H1 (cell line): ENCODE measurements around the gene RCBTB1. TPM values are rescaled to one million over a fixed set of nuclear protein-coding genes. Genes with fewer than 3 reads are reported as not detected.

Source experiments
- CTCF ChIA-PET: fragments of 300-600 bp; sonication (Branson Sonifier 250); formaldehyde crosslinking; loops from one replicate; lab custom pipeline; 2021; ENCODE audit not compliant: partially characterized antibody; lab: Charles Lee
- POLR2A ChIA-PET: fragments of 300-600 bp; sonication (Branson Sonifier 250); formaldehyde crosslinking; loops from one replicate; lab custom pipeline; 2021; ENCODE audit warnings: inconsistent platforms; ENCODE audit not compliant: partially characterized antibody; lab: Charles Lee
- DNase-seq, 2 experiments: peaks; one replicate each; pipeline versions ENCODE4 v3.0.0 to v3.0.0-alpha.2; 2010 to 2022; ENCODE audit warnings: low spot score in 2 of 2, low read depth in 1 of 2, mixed read lengths in 1 of 2
- FAIRE-seq: peaks from 2 replicates; lab custom pipeline; 2011; peaks lifted over from hg19 to GRCh38; lab: Jason Lieb, UNC
- H2AFZ ChIP-seq: 2 replicates; pipeline ENCODE4 v1.8.1; 2012; ENCODE audit warnings: low read length, inconsistent platforms
- H2AK5ac ChIP-seq: 2 replicates; pipeline ENCODE4 v1.6.1; 2013; ENCODE audit warnings: low read depth, low read length
- H2BK120ac ChIP-seq: replicated peaks from 2 replicates; pipeline ENCODE3; 2013; ENCODE audit warnings: low read depth, low read length, inconsistent platforms
- H2BK12ac ChIP-seq: 2 replicates; pipeline ENCODE4 v1.6.1; 2013; ENCODE audit warnings: low read depth, low read length
- H2BK15ac ChIP-seq: 2 replicates; pipeline ENCODE4 v1.6.1; 2013; ENCODE audit warnings: low read length
- H2BK20ac ChIP-seq: 2 replicates; pipeline ENCODE4 v1.6.1; 2013; ENCODE audit warnings: low read length
- H2BK5ac ChIP-seq: 2 replicates; pipeline ENCODE4 v1.6.1; 2013; ENCODE audit warnings: low read depth, low read length
- H3K14ac ChIP-seq: 2 replicates; pipeline ENCODE4 v1.6.1; 2013; ENCODE audit warnings: inconsistent platforms; ENCODE audit not compliant: insufficient read length
- H3K18ac ChIP-seq: 2 replicates; pipeline ENCODE4 v1.6.1; 2013; ENCODE audit warnings: low read length; ENCODE audit errors: extremely low read depth
- H3K23ac ChIP-seq: 2 replicates; pipeline ENCODE4 v1.6.1; 2013; ENCODE audit warnings: inconsistent platforms; ENCODE audit not compliant: insufficient read length
- H3K23me2 ChIP-seq: 2 replicates; pipeline ENCODE4 v1.6.1; 2013; ENCODE audit warnings: low read depth, low read length
- H3K27ac ChIP-seq: 2 replicates; pipeline ENCODE4 v1.6.1; 2011; ENCODE audit warnings: low read depth, low read length, inconsistent platforms
- H3K27me3 ChIP-seq, 4 experiments: replicated peaks in 1 of 4; 1 replicate in 1 of 4; 2 replicates in 3 of 4; pipeline versions ENCODE4 v1.6.1 to v1.8.1; 2011 to 2013; ENCODE audit warnings: low read length in 3 of 4, mild to moderate bottlenecking in 3 of 4, inconsistent platforms in 2 of 4, mixed read lengths in 2 of 4, moderate library complexity in 1 of 4; ENCODE audit not compliant: control insufficient read depth in 3 of 4, insufficient read depth in 3 of 4; ENCODE audit errors: extremely low read depth in 1 of 4
- H3K36me3 ChIP-seq, 4 experiments: 2 replicates each; pipeline versions ENCODE4 v1.6.1 to v1.8.1; 2011 to 2013; ENCODE audit warnings: mild to moderate bottlenecking in 4 of 4, low read length in 3 of 4, moderate library complexity in 2 of 4, control low read depth in 1 of 4, inconsistent platforms in 1 of 4; ENCODE audit not compliant: insufficient read depth in 4 of 4, control insufficient read depth in 2 of 4
- H3K4ac ChIP-seq: replicated peaks from 2 replicates; pipeline ENCODE3; 2013; ENCODE audit warnings: low read length, low read depth, mixed read lengths, inconsistent platforms; ENCODE audit not compliant: insufficient read length
- H3K4me1 ChIP-seq, 4 experiments: replicated peaks in 1 of 4; 1 replicate in 1 of 4; 2 replicates in 3 of 4; pipeline versions ENCODE4 v1.6.1 to v1.8.1; 2011 to 2013; ENCODE audit warnings: low read length in 3 of 4, inconsistent platforms in 2 of 4, mixed read lengths in 1 of 4; ENCODE audit not compliant: insufficient read depth in 4 of 4, control insufficient read depth in 3 of 4
- H3K4me2 ChIP-seq, 2 experiments: 2 replicates each; pipeline versions ENCODE4 v1.6.1 to v1.8.1; 2011 to 2013; ENCODE audit warnings: low read depth in 2 of 2, low read length in 2 of 2, control low read depth in 1 of 2, inconsistent platforms in 1 of 2, mild to moderate bottlenecking in 1 of 2; ENCODE audit not compliant: insufficient read depth in 1 of 2
- H3K4me3 ChIP-seq, 4 experiments: fragments of 200-600, 300-600 bp in 1 of 4; sonication (generic), shearing (Covaris generic), sonication (Bioruptor Twin) in 1 of 4; 2 replicates each; pipeline versions ENCODE4 v1.5.1 to v1.8.1; 2011 to 2016; ENCODE audit warnings: low read length in 4 of 4, low read depth in 3 of 4, control low read depth in 2 of 4, inconsistent platforms in 2 of 4, mild to moderate bottlenecking in 2 of 4, mixed read lengths in 1 of 4, moderate library complexity in 1 of 4; ENCODE audit not compliant: insufficient read depth in 2 of 4; ENCODE audit errors: extremely low read depth in 1 of 4
- H3K56ac ChIP-seq: replicated peaks from 2 replicates; pipeline ENCODE3; 2013; ENCODE audit warnings: low read depth, mild to moderate bottlenecking, mixed read lengths, low read length, inconsistent platforms; ENCODE audit not compliant: insufficient read length
- H3K79me1 ChIP-seq: 2 replicates; pipeline ENCODE4 v1.6.1; 2013; ENCODE audit warnings: low read depth, low read length, control low read depth
- H3K79me2 ChIP-seq, 2 experiments: 2 replicates each; pipeline versions ENCODE4 v1.6.1 to v1.8.1; 2012 to 2013; ENCODE audit warnings: low read length in 2 of 2, mild to moderate bottlenecking in 2 of 2, inconsistent platforms in 1 of 2; ENCODE audit not compliant: insufficient read depth in 2 of 2, control insufficient read depth in 1 of 2
- H3K9ac ChIP-seq, 4 experiments: replicated peaks in 1 of 4; 1 replicate in 1 of 4; 2 replicates in 3 of 4; pipeline versions ENCODE4 v1.6.1 to v1.8.1; 2011 to 2013; ENCODE audit warnings: low read depth in 3 of 4, low read length in 3 of 4, control low read depth in 2 of 4, mild to moderate bottlenecking in 2 of 4, moderate library complexity in 2 of 4, inconsistent platforms in 1 of 4; ENCODE audit errors: extremely low read depth in 1 of 4
- H3K9me3 ChIP-seq, 2 experiments: 2 replicates each; pipeline versions ENCODE4 v1.6.1 to v1.8.1; 2012 to 2013; ENCODE audit warnings: mild to moderate bottlenecking in 2 of 2, moderate library complexity in 2 of 2, control low read depth in 1 of 2, inconsistent platforms in 1 of 2, low read depth in 1 of 2, low read length in 1 of 2, mixed read lengths in 1 of 2; ENCODE audit not compliant: insufficient read depth in 2 of 2
- H4K20me1 ChIP-seq, 2 experiments: replicated peaks in 1 of 2; 2 replicates each; pipeline versions ENCODE3 to v1.8.1; 2011 to 2013; ENCODE audit warnings: inconsistent platforms in 2 of 2, low read length in 2 of 2, mild to moderate bottlenecking in 1 of 2; ENCODE audit not compliant: insufficient read depth in 2 of 2, control insufficient read depth in 1 of 2
- H4K5ac ChIP-seq: 2 replicates; pipeline ENCODE4 v1.6.1; 2013; ENCODE audit warnings: low read length, low read depth, mixed read lengths, inconsistent platforms; ENCODE audit not compliant: insufficient read length
- H4K8ac ChIP-seq: 2 replicates; pipeline ENCODE4 v1.8.0; 2013; ENCODE audit warnings: mild to moderate bottlenecking, moderate library complexity, low read length, inconsistent platforms; ENCODE audit not compliant: insufficient read depth; ENCODE audit errors: extremely low read depth
- H4K91ac ChIP-seq: replicated peaks from 2 replicates; pipeline ENCODE3; 2013; ENCODE audit warnings: low read length, mixed read lengths, inconsistent platforms; ENCODE audit not compliant: insufficient read length
- CHD1 ChIP-seq: IDR thresholded peaks from 2 replicates; pipeline ENCODE4 v1.6.1; 2012; ENCODE audit warnings: low read depth, low read length, improper control_type of control experiment
- CTBP2 ChIP-seq: IDR thresholded peaks from 2 replicates; pipeline ENCODE4 v1.7.0; 2011; ENCODE audit warnings: borderline replicate concordance, mild to moderate bottlenecking, moderate library complexity, mixed read lengths, low read length; ENCODE audit not compliant: insufficient read depth, insufficient read length
- KDM4A ChIP-seq: IDR thresholded peaks from one replicate; pipeline ENCODE4 v1.7.1; 2012; ENCODE audit warnings: low read depth, mild to moderate bottlenecking, moderate library complexity, low read length, inconsistent platforms; ENCODE audit not compliant: severe bottlenecking
- MAFK ChIP-seq: IDR thresholded peaks from 2 replicates; pipeline ENCODE4 v1.6.1; 2012; ENCODE audit warnings: low read depth, mild to moderate bottlenecking, improper control_type of control experiment, low read length
- POU5F1 ChIP-seq: IDR thresholded peaks from 2 replicates; pipeline ENCODE4 v1.6.1; 2011; ENCODE audit warnings: low read depth, mild to moderate bottlenecking, low read length, moderate library complexity
- RNF2 ChIP-seq: fragments of 200-900, 300-1000 bp; sonication (generic); IDR thresholded peaks from 2 replicates; pipeline ENCODE4 v1.7.1; 2016; ENCODE audit warnings: borderline replicate concordance, low read depth, mild to moderate bottlenecking, antibody characterized with exemption, low read length; ENCODE audit not compliant: poor library complexity, severe bottlenecking; ENCODE audit errors: missing control alignments
- SP4 ChIP-seq: IDR thresholded peaks from 2 replicates; pipeline ENCODE4 v1.6.1; 2012; ENCODE audit warnings: low read length, inconsistent platforms
- SUZ12 ChIP-seq: fragments of 200-600 bp; sonication (generic); IDR thresholded peaks from 2 replicates; pipeline ENCODE4 v1.6.1; 2012; ENCODE audit warnings: mild to moderate bottlenecking, inconsistent platforms, low read length, moderate library complexity, mixed read lengths
- TEAD4 ChIP-seq: IDR thresholded peaks from 2 replicates; pipeline ENCODE4 v1.6.1; 2012; ENCODE audit warnings: low read depth, low read length, inconsistent platforms, mixed read lengths
- ZNF274 ChIP-seq: IDR thresholded peaks from 2 replicates; pipeline ENCODE4 v1.7.0; 2012; ENCODE audit warnings: low read length, borderline replicate concordance; ENCODE audit errors: extremely low read depth
- WGBS, 2 experiments: shearing (Covaris generic) in 1 of 2; methylation state at CpG; one replicate each; pipeline versions ENCODE4 v1.1.6 to v1.1.7; 2013 to 2015; ENCODE audit warnings: low lambda C conversion rate in 2 of 2, mixed read lengths in 2 of 2, inconsistent platforms in 1 of 2, low coverage in 1 of 2, missing lambda C conversion rate in 1 of 2; ENCODE audit not compliant: insufficient replicate concordance in 2 of 2, insufficient coverage in 1 of 2, insufficient read length in 1 of 2; ENCODE audit errors: extremely low coverage in 1 of 2, missing lambda C conversion rate in 1 of 2; 5-methylcytosine and 5-hydroxymethylcytosine counted together
- polyA plus RNA-seq, 7 experiments: library from polyadenylated mRNA; depleted of rRNA in 3 of 7; stranded (reverse) in 5 of 7; unstranded in 2 of 7; fragments of >200 nt in 5 of 7; fragments of 200-250 nt in 2 of 7; gene quantifications; 1 replicate in 5 of 7; 2 replicates in 1 of 7; 4 replicates in 1 of 7; pipeline versions ENCODE4 v1.2.1 to v1.2.3, GENCODE V29; 2011 to 2013; ENCODE audit warnings: missing spikeins in 2 of 7, mixed read lengths in 2 of 7
- total RNA-seq: library from RNA; stranded (reverse); fragmentation: NEBNext Ultra II Directional; extraction: Animal tissue kit (Norgen Biotek cat#: 25700); gene quantifications from 2 replicates; pipeline ENCODE4 v1.2.1, GENCODE V29; 2021
- TF ChIP-seq, protein P1 (sequence below): IDR thresholded peaks from 2 replicates; pipeline ENCODE4 v1.6.1; 2012; ENCODE audit warnings: inconsistent platforms
- TF ChIP-seq, protein P2 (sequence below): IDR thresholded peaks from 2 replicates; pipeline ENCODE4 v1.6.1; 2012; ENCODE audit warnings: low read length, inconsistent platforms

The RCBTB1 gene
- total and polyA plus RNA-seq, 2 of the 8 experiments (the other 6 are each of a cell fraction or from before 2014, with no cell fraction given): 13.7 to 29.8 TPM

DNA sequence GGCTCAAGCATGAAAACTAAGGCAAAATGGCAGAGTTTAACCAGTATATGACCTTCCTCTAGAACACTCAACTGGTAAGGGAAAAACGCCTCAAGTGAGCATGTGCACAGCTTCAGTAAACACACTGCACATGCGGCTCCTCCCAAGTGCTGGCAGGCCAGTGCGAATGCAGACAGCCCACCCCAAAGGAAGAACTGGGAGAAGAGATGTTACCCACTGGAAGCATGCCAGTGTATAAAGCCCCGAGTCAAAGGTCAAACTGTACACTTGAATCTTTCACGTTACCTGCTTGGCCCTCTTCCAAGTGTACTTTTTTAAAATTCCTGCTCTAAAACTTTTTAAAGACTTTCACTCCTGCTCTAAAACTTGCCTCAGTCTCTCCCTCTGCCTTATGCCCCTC, 19.2 kb upstream of the RCBTB1 start:
- Histone ChIP-seq H3K4me3 (no peak overlapping the region), H2AFZ (peak overlapping the region; percentile 52), H2BK20ac (no peak overlapping the region), H2AK5ac (no peak overlapping the region), H4K91ac (no peak overlapping the region), H3K79me1 (no peaks in the 10 kb centered on the region), H3K27me3 (no peaks in the 10 kb centered on the region), H2BK15ac (no peak overlapping the region), H3K23me2 (no peaks in the 10 kb centered on the region), H3K23ac (no peak overlapping the region), H3K4ac (no peak overlapping the region), H3K56ac (no peak overlapping the region), H2BK5ac (no peak overlapping the region), H4K8ac (no peak overlapping the region), H3K9ac (no peak overlapping the region), H3K14ac (no peak overlapping the region), H2BK120ac (no peak overlapping the region), H3K27ac (no peak overlapping the region), H4K20me1 (no peaks in the 10 kb centered on the region), H3K18ac (no peak overlapping the region), H3K9me3 (no peaks in the 10 kb centered on the region), H3K4me1 (no peaks in the 10 kb centered on the region), H2BK12ac (no peak overlapping the region), H4K5ac (no peak overlapping the region), H3K79me2 (no peaks in the 10 kb centered on the region), H3K36me3 (no peaks in the 10 kb centered on the region; a peak in 1 of 8 replicates), H3K4me2 (no peak overlapping the region)
- TF ChIP-seq ZNF274 (no peak), CHD1 (no peak), CTBP2 (no peak), KDM4A (no peak), MAFK (no peak), SUZ12 (no peak), SP4 (no peak), TEAD4 (no peak), POU5F1 (no peak), RNF2 (no peak)
- TF ChIP-seq, protein P1, sequence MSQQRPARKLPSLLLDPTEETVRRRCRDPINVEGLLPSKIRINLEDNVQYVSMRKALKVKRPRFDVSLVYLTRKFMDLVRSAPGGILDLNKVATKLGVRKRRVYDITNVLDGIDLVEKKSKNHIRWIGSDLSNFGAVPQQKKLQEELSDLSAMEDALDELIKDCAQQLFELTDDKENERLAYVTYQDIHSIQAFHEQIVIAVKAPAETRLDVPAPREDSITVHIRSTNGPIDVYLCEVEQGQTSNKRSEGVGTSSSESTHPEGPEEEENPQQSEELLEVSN: no peak
- TF ChIP-seq, protein P2, sequence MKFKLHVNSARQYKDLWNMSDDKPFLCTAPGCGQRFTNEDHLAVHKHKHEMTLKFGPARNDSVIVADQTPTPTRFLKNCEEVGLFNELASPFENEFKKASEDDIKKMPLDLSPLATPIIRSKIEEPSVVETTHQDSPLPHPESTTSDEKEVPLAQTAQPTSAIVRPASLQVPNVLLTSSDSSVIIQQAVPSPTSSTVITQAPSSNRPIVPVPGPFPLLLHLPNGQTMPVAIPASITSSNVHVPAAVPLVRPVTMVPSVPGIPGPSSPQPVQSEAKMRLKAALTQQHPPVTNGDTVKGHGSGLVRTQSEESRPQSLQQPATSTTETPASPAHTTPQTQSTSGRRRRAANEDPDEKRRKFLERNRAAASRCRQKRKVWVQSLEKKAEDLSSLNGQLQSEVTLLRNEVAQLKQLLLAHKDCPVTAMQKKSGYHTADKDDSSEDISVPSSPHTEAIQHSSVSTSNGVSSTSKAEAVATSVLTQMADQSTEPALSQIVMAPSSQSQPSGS: no peak
- WGBS, 2 experiments: 89% methylated on average over 5 of the region's 5 CpGs; no CpG with 5 or more reads in 1 of the 2 experiments
- POLR2A ChIA-PET: no interaction called here
- no peak for DNase-seq
- CTCF ChIA-PET: interaction anchor here (0.6 to 1.8 kb wide), 4 partner anchors 44 to 305 kb away, joined by 3 to 4 read pairs (median 3); no protein-coding TSS in a partner anchor
- FAIRE-seq: no peak
